PC-9 (cell line): ENCODE results near the gene ZNF146. TPM values are rescaled to one million over a fixed set of nuclear protein-coding genes. Genes with fewer than 3 reads are reported as not detected.
"Not testable (repeated sequence)": the region's sequence is repeated elsewhere in the genome, so short reads cannot be mapped to it uniquely, and the experiment has no call there.

Experiments
- BruUV-seq: library from RNA; stranded (reverse); fragments of 400-500 nt; replicated peaks from 2 replicates; lab custom pipeline; 2021; lab: Mats Ljungman, UMichigan
- CTCF ChIA-PET: fragments of 300-600 bp; sonication (Branson Sonifier 250); formaldehyde crosslinking; loops from one replicate; lab custom pipeline; 2022; ENCODE audit warnings: antibody characterized with exemption; lab: Charles Lee
- POLR2A ChIA-PET: fragments of 300-600 bp; sonication (Branson Sonifier 250); formaldehyde crosslinking; loops from one replicate; lab custom pipeline; 2022; ENCODE audit warnings: antibody characterized with exemption; ENCODE audit not compliant: unreplicated experiment; lab: Charles Lee
- DNase-seq, 2 experiments: peaks; one replicate each; pipeline versions ENCODE4 v3.0.0 to v3.0.0-alpha.2; 2015 to 2022; ENCODE audit warnings: mixed read lengths in 1 of 2
- H2AFZ ChIP-seq: fragments of 200-600 bp; sonication (generic); 2 replicates; pipeline ENCODE4 v1.8.1; 2017; ENCODE audit warnings: antibody characterized with exemption
- H3F3A ChIP-seq: fragments of 200-600 bp; sonication (generic); 2 replicates; pipeline ENCODE4 v1.8.1; 2017; ENCODE audit warnings: antibody characterized with exemption, mild to moderate bottlenecking, low read depth; ENCODE audit not compliant: insufficient read depth
- H3K27ac ChIP-seq: fragments of 200-600 bp; sonication (generic); 2 replicates; pipeline ENCODE4 v1.6.1; 2016; ENCODE audit warnings: mixed run types
- H3K27me3 ChIP-seq: fragments of 200-600 bp; sonication (generic); 2 replicates; pipeline ENCODE4 v1.6.1; 2016; ENCODE audit warnings: low read depth, mixed run types; ENCODE audit not compliant: insufficient read depth
- H3K36me3 ChIP-seq: fragments of 200-600 bp; sonication (generic); 2 replicates; pipeline ENCODE4 v1.6.1; 2016; ENCODE audit warnings: low read depth, mixed run types
- H3K4me1 ChIP-seq: fragments of 200-600 bp; sonication (generic); replicated peaks from 2 replicates; pipeline ENCODE4 v1.6.1; 2016; ENCODE audit warnings: mixed run types; ENCODE audit not compliant: insufficient read depth
- H3K4me2 ChIP-seq: fragments of 200-600 bp; sonication (generic); 2 replicates; pipeline ENCODE4 v1.6.1; 2017; ENCODE audit warnings: mixed run types
- H3K4me3 ChIP-seq: fragments of 200-600 bp; sonication (generic); 2 replicates; pipeline ENCODE4 v1.6.1; 2016; ENCODE audit warnings: mixed run types
- H3K79me2 ChIP-seq: fragments of 200-600 bp; sonication (generic); 2 replicates; pipeline ENCODE4 v1.6.1; 2017; ENCODE audit warnings: low read depth, mixed run types
- H3K9me2 ChIP-seq: fragments of 200-600 bp; sonication (generic); 2 replicates; pipeline ENCODE4 v1.8.1; 2017; ENCODE audit warnings: mild to moderate bottlenecking; ENCODE audit not compliant: insufficient read depth
- H3K9me3 ChIP-seq: fragments of 200-600 bp; sonication (generic); 2 replicates; pipeline ENCODE4 v1.8.1; 2016; ENCODE audit warnings: low read depth; ENCODE audit not compliant: insufficient read depth
- H4K20me1 ChIP-seq: fragments of 200-600 bp; sonication (generic); 2 replicates; pipeline ENCODE4 v1.8.1; 2017; ENCODE audit not compliant: insufficient read depth
- EZH2 ChIP-seq: fragments of 200-600 bp; sonication (generic); IDR thresholded peaks from 2 replicates; pipeline ENCODE4 v1.8.0; 2017; ENCODE audit warnings: antibody characterized with exemption, low read depth
- intact Hi-C: fragments of 100-400 bp; cut with micrococcal nuclease; formaldehyde crosslinking; loops from one replicate; pipeline ENCODE4 v1.10.0; 2022; ENCODE audit not compliant: unreplicated experiment
- total RNA-seq: library from RNA; stranded (reverse); gene quantifications from 2 replicates; pipeline ENCODE4 v1.2.3, GENCODE V29; 2021
- TF ChIP-seq, protein P1 (sequence below): fragments of 200-600 bp; sonication (generic); conservative IDR thresholded peaks from 2 replicates; pipeline ENCODE4 v1.6.1; 2017; ENCODE audit warnings: mixed run types, antibody characterized with exemption, mild to moderate bottlenecking, moderate library complexity

The ZNF146 gene
- total RNA-seq, 1 experiment from 2014 or later, result 53.1 TPM

DNA sequence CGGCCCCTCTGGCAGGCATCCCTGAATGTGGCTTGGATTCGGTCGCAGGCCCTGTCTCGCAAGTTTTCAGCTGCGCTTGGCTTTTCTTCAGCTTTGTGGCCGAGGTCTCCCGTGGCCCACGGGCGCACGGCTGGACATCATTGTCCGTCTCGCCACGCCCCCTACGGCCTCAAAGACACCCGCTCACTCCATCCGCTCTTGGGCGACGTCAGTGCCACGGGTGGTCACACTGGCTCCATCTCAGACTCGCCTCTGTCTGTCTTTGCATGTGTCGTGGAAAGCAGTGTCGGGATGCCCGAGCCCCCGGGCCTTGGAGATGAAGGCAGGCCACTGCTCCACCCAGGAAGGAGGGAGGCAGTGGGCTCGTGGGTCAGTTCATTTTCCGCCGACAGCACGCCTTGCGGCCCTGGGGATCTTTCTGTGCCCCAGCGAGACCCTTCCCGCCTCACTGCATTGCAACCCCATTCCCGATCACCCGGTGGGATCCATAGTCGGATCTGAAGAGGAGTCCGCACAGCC lies 51.0 kb downstream of the ZNF146 start:
- no peak overlapping the region for H2AFZ ChIP-seq
- DNase-seq, result no peak
- no peaks in the 10 kb centered on the region for H3F3A ChIP-seq
- no peaks in the 10 kb centered on the region for H3K9me2 ChIP-seq
- no peaks in the 10 kb centered on the region for H3K79me2 ChIP-seq
- no peak for TF ChIP-seq EZH2
- TF ChIP-seq, protein P1, sequence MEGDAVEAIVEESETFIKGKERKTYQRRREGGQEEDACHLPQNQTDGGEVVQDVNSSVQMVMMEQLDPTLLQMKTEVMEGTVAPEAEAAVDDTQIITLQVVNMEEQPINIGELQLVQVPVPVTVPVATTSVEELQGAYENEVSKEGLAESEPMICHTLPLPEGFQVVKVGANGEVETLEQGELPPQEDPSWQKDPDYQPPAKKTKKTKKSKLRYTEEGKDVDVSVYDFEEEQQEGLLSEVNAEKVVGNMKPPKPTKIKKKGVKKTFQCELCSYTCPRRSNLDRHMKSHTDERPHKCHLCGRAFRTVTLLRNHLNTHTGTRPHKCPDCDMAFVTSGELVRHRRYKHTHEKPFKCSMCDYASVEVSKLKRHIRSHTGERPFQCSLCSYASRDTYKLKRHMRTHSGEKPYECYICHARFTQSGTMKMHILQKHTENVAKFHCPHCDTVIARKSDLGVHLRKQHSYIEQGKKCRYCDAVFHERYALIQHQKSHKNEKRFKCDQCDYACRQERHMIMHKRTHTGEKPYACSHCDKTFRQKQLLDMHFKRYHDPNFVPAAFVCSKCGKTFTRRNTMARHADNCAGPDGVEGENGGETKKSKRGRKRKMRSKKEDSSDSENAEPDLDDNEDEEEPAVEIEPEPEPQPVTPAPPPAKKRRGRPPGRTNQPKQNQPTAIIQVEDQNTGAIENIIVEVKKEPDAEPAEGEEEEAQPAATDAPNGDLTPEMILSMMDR, result no peak
- no peaks in the 10 kb centered on the region for H4K20me1 ChIP-seq
- H3K9me3 ChIP-seq, result no peaks in the 10 kb centered on the region
- no peaks in the 10 kb centered on the region for H3K36me3 ChIP-seq
- no peak overlapping the region for H3K4me3 ChIP-seq
- no peak overlapping the region for H3K4me2 ChIP-seq
- BruUV-seq, result no TSS peak
- H3K27ac ChIP-seq, result no peak overlapping the region
- H3K27me3 ChIP-seq, result peaks cover 40% of the 10 kb centered on the region
- intact Hi-C loops, result no loop called here
- H3K4me1 ChIP-seq, result no peaks in the 10 kb centered on the region
- ChIA-PET CTCF (no interaction called here), POLR2A (no interaction called here)

DNA sequence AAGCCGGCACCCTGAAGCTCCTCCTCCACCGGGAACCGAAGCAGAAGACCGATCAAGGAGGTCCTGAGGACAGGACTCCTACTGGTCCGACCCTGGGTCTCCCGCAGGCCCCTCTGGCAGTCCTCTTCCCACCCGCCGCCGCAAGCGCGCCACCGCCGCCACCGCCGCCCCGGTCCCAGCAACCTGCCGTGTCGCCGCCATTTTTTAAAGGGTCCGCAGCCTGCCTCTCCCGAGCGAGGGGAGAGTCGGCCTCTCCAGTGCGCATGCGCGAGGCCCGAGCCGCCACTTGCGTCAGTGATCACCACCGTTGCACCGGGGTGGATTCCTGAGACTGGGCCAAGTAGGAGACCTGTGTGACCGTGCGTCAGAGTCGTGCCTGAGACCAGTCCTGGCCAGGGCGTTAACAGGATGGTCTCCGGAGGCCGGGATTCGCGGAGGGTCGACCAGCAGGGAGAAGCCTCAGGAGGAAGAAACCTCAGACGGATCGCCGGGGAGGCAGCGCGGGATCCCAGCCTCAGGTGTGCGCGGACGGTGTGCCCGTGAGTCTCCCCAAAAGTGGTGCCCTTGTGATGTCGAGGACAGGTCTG lies 51.6 kb downstream of the ZNF146 start:
- Histone ChIP-seq H2AFZ (no peak overlapping the region), H3F3A (no peaks in the 10 kb centered on the region), H3K27ac (no peak overlapping the region), H3K9me2 (no peaks in the 10 kb centered on the region), H3K4me2 (no peak overlapping the region), H4K20me1 (no peaks in the 10 kb centered on the region), H3K36me3 (no peaks in the 10 kb centered on the region), H3K4me3 (no peak overlapping the region), H3K79me2 (no peaks in the 10 kb centered on the region), H3K9me3 (no peaks in the 10 kb centered on the region), H3K4me1 (no peaks in the 10 kb centered on the region), H3K27me3 (peaks cover 40% of the 10 kb centered on the region)
- no peak for DNase-seq
- ChIA-PET POLR2A (no interaction called here), CTCF (no interaction called here)
- intact Hi-C loops, result no loop called here
- TF ChIP-seq, protein P1, result no peak
- no peak for TF ChIP-seq EZH2
- no TSS peak for BruUV-seq

DNA sequence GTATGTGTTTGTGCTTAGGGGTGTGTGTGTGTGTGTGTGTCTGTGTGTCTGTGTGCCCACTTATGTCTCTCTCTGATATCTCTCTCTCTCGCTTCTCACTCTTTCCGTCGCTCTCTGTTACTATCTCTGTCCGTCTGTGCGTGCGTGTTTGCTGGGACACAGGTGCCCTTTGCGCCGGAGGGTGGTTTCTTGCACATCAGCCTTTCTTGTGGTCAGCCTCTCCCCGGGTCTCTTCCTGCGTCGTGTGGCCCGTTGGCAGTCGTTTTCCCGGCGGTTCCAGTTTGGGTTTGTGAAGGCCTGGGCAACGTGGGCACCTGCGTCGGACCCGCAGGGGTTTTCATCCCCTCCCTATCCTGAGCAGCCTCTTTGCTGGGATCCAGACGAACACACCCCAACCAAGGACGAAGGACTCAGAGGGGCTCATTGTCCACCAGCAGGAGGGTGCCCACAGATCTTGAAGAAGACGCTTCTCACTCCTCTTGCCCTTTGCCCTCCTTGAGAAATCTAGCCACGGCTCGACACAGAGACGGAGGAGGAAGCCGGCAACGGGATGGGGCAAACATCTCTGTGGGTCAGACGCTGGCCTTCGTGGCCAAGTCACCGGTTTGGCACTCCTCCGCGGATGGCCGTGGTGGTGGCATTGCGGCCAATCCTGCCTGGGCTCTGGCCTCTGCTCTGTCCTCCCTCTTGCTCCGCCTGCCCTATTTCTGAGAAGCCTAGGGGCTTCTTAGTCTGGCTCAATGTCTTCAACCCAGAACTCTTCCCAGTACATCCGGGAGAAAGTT lies 52.3 kb downstream of the ZNF146 start:
- no peak for DNase-seq
- ChIA-PET POLR2A (no interaction called here), CTCF (interaction anchor here (0.6 kb wide), 1 partner anchor 97 kb away, joined by 6 read pairs; no protein-coding TSS in a partner anchor)
- Histone ChIP-seq H3K4me1 (no peaks in the 10 kb centered on the region), H3K27me3 (peaks cover 33% of the 10 kb centered on the region), H3K79me2 (no peaks in the 10 kb centered on the region), H3K9me2 (no peaks in the 10 kb centered on the region), H4K20me1 (no peaks in the 10 kb centered on the region), H3K9me3 (no peaks in the 10 kb centered on the region), H2AFZ (no peak overlapping the region), H3F3A (no peaks in the 10 kb centered on the region), H3K4me2 (no peak overlapping the region), H3K36me3 (no peaks in the 10 kb centered on the region), H3K4me3 (no peak overlapping the region), H3K27ac (no peak overlapping the region)
- BruUV-seq, result no TSS peak
- intact Hi-C loops, result no loop called here
- TF ChIP-seq EZH2, result no peak

DNA sequence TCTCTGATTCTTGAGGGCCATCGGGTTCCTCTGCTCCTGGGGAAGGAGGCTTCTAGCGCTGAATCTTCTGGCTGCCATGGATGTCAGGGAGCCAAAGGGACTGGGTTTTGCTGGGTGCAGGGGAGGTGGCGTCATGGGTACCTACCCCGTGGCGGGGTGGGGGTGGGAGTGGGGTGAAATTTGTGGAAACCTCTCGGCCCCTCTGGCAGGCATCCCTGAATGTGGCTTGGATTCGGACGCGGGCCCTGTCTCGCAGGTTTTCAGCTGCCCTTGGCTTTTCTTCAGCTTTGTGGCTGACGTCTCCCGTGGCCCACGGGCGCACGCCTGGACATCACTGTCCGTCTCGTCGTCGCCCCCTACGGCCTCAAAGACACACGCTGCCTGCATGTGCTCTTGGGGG lies 53.2 kb downstream of the ZNF146 start:
- H3K4me1 ChIP-seq, CTCF ChIA-PET, H4K20me1 ChIP-seq, H3K79me2 ChIP-seq, H2AFZ ChIP-seq, H3F3A ChIP-seq, H3K27ac ChIP-seq, H3K4me3 ChIP-seq, intact Hi-C loops, H3K36me3 ChIP-seq, H3K9me3 ChIP-seq, H3K9me2 ChIP-seq, H3K4me2 ChIP-seq, DNase-seq, POLR2A ChIA-PET, BruUV-seq: not testable (repeated sequence)
- H3K27me3 ChIP-seq, result peaks cover 29% of the 10 kb centered on the region

DNA sequence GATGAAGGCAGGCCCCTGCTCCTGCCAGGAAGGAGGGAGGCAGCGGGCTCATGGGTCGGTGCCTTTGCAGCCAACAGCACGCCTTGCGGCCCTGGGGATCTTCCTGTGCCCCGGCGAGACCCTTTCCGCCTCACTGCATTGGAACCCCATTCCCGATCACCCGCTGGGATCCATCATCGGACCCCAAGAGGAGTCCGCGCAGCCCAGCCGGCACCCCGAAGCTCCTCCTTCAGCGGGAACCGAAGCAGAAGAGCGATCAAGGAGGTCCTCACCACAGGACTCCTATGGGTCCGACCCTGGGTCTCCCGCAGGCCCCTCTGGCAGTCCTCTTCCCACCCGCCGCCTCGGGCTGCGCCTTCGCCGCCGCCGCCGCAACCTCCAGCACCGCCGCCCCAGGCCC lies 53.7 kb downstream of the ZNF146 start:
- H3K27ac ChIP-seq, H3K9me2 ChIP-seq, intact Hi-C loops, BruUV-seq, H3F3A ChIP-seq, H4K20me1 ChIP-seq, H3K79me2 ChIP-seq, H3K4me3 ChIP-seq, H3K9me3 ChIP-seq, DNase-seq, H2AFZ ChIP-seq, CTCF ChIA-PET, H3K36me3 ChIP-seq, H3K4me2 ChIP-seq, H3K4me1 ChIP-seq, POLR2A ChIA-PET: not testable (repeated sequence)
- H3K27me3 ChIP-seq, result peaks cover 24% of the 10 kb centered on the region
